ENCODE measurements around the gene COQ10B.

The COQ10B gene

DNA sequence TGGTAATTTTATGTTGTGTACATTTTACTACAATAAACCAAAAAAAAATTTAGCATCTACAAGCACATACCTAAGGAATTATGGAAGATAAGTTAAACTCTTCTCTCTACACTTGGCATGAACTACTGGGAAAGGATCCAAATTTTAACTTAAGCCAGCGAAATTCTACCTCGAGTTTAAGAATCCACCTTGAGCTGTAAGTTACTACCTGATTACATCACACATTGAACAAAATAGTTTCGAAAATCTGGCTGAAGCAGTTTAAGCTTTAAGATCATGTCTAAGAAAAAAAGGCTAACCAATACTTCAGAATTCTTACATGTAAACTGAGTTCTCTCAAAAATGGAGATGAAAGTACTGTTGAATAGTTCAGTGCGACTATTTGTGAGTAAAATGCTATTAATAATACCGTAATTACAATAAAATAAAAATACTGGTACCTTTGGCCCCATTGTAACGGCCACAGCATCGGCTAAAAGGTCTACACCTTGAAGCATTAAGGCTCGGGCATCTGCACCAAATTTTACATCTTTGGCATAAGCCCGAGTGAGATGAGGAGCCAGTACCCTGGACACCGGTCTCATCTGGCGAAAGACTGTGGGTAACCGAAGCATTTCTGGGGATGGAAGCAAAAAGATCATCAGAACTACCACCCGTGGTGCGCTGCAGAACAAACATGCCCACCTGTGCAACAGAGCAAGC, 45.0 kb downstream of the COQ10B start:
- Histone ChIP-seq H3K4me3 (ENCODE audit: severe bottlenecking) (peak overlapping the region; percentile 72), H3K9me3 (ENCODE audit: severe bottlenecking) (no peaks in the 10 kb centered on the region), H3K27me3 (ENCODE audit: insufficient read depth, poor library complexity, severe bottlenecking) (no peaks in the 10 kb centered on the region), H3K27ac (ENCODE audit: poor library complexity, severe bottlenecking) (peak overlapping the region; percentile 85), H3K4me1 (ENCODE audit: insufficient read depth, poor library complexity, severe bottlenecking) (peaks cover 25% of the 10 kb centered on the region), H3K36me3 (ENCODE audit: low read depth) (peaks cover 81% of the 10 kb centered on the region)
- DNase-seq (ENCODE audit: low spot score) (no peak), ATAC-seq (ENCODE audit: low read depth) (no peak)
- TF ChIP-seq, protein P1, sequence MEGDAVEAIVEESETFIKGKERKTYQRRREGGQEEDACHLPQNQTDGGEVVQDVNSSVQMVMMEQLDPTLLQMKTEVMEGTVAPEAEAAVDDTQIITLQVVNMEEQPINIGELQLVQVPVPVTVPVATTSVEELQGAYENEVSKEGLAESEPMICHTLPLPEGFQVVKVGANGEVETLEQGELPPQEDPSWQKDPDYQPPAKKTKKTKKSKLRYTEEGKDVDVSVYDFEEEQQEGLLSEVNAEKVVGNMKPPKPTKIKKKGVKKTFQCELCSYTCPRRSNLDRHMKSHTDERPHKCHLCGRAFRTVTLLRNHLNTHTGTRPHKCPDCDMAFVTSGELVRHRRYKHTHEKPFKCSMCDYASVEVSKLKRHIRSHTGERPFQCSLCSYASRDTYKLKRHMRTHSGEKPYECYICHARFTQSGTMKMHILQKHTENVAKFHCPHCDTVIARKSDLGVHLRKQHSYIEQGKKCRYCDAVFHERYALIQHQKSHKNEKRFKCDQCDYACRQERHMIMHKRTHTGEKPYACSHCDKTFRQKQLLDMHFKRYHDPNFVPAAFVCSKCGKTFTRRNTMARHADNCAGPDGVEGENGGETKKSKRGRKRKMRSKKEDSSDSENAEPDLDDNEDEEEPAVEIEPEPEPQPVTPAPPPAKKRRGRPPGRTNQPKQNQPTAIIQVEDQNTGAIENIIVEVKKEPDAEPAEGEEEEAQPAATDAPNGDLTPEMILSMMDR (IDR thresholded peaks at IDR 0.05; ENCODE audit: poor library complexity, severe bottlenecking), result no peak

DNA sequence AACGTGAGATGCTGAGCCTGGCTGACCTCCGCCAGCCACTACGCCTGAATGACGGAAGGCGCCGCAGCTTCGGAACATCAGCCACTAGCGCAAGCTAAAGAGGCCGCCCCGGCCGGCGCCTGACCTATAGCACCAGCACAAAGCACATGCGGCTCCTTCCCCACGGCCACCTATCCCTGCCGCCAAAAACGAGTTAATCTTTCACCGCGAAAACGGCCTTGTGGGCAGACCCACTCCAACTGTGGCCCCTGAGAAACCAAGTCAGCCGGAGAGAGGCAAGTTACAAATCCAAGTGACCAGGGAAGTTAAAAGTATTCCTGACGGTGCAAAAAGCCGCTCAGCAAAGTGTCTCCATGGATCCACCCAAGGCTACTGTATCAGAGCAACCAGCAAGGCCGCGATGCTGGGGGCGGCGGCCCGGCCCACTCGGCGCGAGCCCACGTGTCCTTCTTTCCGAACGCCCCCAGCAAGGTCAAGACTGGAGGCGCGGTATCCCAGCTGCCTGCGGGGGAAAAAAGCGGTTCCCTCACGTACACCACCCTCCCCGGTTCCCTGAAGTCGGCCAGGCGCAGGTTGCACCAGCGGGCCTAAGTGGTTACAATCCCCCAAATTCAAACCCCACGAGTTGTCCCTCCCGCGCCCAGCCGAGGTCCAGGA, 45.7 kb downstream of the COQ10B start:
- Histone ChIP-seq H3K4me1 (ENCODE audit: insufficient read depth, poor library complexity, severe bottlenecking) (peaks cover 25% of the 10 kb centered on the region), H3K9me3 (ENCODE audit: severe bottlenecking) (no peaks in the 10 kb centered on the region)

DNA sequence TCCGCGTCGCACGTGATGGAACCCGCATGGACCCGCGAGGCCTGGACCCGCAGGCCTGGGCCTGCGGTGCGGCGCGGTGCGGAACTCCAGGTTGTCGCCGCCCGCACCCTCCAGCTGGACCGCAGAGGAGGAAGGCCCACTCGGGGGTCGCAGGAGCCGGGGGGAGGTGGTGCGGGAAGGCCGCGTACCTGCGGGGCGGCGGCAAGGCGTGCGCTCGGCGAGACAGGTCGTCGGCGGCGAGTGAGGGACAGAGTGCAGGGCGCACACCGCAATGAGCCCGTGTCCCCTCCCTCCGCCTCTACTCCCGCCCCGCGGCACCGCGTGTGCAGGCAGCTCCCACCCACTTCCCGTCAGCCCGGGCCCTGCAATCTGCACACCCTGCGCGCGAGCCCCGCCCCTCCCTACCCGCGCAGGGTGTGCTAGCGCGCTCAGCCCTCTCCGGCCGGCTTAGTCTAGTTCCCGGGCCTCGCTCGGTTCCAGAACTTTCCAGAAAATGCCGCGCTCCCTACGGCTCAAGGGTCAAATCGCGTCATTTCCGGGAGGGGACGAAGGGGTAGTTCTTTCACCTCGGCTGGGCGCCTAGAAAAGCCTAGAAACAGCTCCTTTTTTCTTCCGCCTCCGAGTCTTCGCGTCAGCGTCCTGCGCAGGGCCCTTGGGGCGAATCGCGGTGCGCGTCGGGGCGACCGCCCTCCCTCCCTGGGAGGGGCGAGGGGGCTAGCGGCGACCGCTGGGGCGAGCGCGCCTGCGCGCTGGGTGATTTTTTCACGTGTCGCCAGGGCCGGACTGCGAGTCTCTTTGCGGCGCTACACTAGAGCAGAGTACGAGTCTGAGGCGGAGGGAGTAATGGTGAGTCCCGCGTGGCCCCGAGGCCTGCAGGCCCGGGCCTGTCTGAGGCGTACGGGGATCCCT, 46.5 kb downstream of the COQ10B start, which contains the start of the genes HSPD1 and HSPE1:
Gene HSPD1 (minus strand): TSS at position 247 of the 909 bp plus-strand sequence. CDS start 992 bp downstream, outside the sequence.
Gene HSPE1 (plus strand): TSS at position 786 of the 909 bp plus-strand sequence. CDS start 58 bp downstream, at position 844.
- H3K9me3 ChIP-seq (ENCODE audit: severe bottlenecking), result no peaks in the 10 kb centered on the region
- peak within 1 kb of the TSS; percentile 72 for H3K4me3 ChIP-seq (ENCODE audit: severe bottlenecking)
- peak within 1 kb of the TSS; percentile 85 for H3K27ac ChIP-seq (ENCODE audit: poor library complexity, severe bottlenecking)
- ATAC-seq (ENCODE audit: low read depth), result peak; percentile 88
- TF ChIP-seq, protein P1 (IDR thresholded peaks at IDR 0.05; ENCODE audit: poor library complexity, severe bottlenecking), result no peak
- peaks cover 25% of the 10 kb centered on the region for H3K4me1 ChIP-seq (ENCODE audit: insufficient read depth, poor library complexity, severe bottlenecking)
- H3K27me3 ChIP-seq (ENCODE audit: insufficient read depth, poor library complexity, severe bottlenecking), result no peaks in the 10 kb centered on the region
- H3K36me3 ChIP-seq (ENCODE audit: low read depth), result peaks cover 77% of the 10 kb centered on the region
- peak; percentile 98 for DNase-seq (ENCODE audit: low spot score)

More for the DNA sequence above, 45.7 kb downstream of the COQ10B start:
- no peaks in the 10 kb centered on the region for H3K27me3 ChIP-seq (ENCODE audit: insufficient read depth, poor library complexity, severe bottlenecking)
- TF ChIP-seq, protein P1 (IDR thresholded peaks at IDR 0.05; ENCODE audit: poor library complexity, severe bottlenecking), result no peak
- peak; percentile 15 for ATAC-seq (ENCODE audit: low read depth)
- H3K4me3 ChIP-seq (ENCODE audit: severe bottlenecking), result peak overlapping the region; percentile 72
- peak; percentile 67 for DNase-seq (ENCODE audit: low spot score)
- H3K27ac ChIP-seq (ENCODE audit: poor library complexity, severe bottlenecking), result peak overlapping the region; percentile 85
- H3K36me3 ChIP-seq (ENCODE audit: low read depth), result peaks cover 79% of the 10 kb centered on the region

DNA sequence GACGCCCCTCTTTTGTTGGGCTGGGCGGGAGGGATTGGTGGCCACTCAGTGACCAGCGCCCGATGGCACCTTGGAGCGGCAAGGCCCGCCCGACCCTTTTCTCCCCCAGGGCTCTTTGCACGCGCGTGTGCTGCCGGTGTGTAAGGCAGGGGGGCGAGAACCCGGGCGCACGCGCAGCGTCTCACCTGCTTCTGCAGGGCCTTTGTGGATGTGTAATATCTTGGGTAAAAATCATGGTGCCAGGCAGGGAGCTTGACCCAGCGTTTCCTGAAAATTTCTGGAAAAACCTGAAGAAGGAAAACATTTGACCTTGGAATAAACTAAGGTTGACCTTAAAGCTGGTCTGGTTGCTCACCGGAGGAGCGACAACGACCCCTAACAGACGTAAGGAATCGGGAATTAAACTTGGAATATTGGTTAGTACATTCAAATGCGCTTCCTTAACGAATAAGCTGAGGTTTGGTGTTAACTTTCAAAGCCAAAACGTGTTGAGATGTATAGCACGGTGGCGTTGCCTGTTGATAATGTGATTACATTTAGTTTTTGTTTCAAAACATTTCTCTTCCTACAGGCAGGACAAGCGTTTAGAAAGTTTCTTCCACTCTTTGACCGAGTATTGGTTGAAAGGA, 47.3 kb downstream of the COQ10B start:
- H3K4me3 ChIP-seq (ENCODE audit: severe bottlenecking), result peak overlapping the region; percentile 72
- no peak for DNase-seq (ENCODE audit: low spot score)
- peaks cover 73% of the 10 kb centered on the region for H3K36me3 ChIP-seq (ENCODE audit: low read depth)

More for the DNA sequence above, 47.3 kb downstream of the COQ10B start:
- H3K27me3 ChIP-seq (ENCODE audit: insufficient read depth, poor library complexity, severe bottlenecking), result no peaks in the 10 kb centered on the region
- peak overlapping the region; percentile 85 for H3K27ac ChIP-seq (ENCODE audit: poor library complexity, severe bottlenecking)
- peaks cover 25% of the 10 kb centered on the region for H3K4me1 ChIP-seq (ENCODE audit: insufficient read depth, poor library complexity, severe bottlenecking)
- no peak for ATAC-seq (ENCODE audit: low read depth)
- TF ChIP-seq, protein P1 (IDR thresholded peaks at IDR 0.05; ENCODE audit: poor library complexity, severe bottlenecking), result no peak
- H3K9me3 ChIP-seq (ENCODE audit: severe bottlenecking), result no peaks in the 10 kb centered on the region
